IPS-NIHi11 (cell line): ENCODE results near the gene CDR2L.
"Not testable (repeated sequence)": the region's sequence is repeated elsewhere in the genome, so short reads cannot be mapped to it uniquely, and the experiment has no call there.

Source experiments
- DNase-seq: peaks from one replicate; pipeline ENCODE4 v3.0.0; 2012; ENCODE audit warnings: mixed read lengths, low spot score

CDR2L gene

GRCh38 chr17:75011401-75012095 lies 24.1 kb downstream of the CDR2L start:
- DNase-seq, result peak; percentile 39

GRCh38 chr17:75012096-75012345 lies 24.6 kb downstream of the CDR2L start:
- no peak for DNase-seq

GRCh38 chr17:75012346-75013091 lies 25.1 kb downstream of the CDR2L start, which contains the start of gene MRPL58:
MRPL58 (plus strand) TSS chr17:75012670; CDS start chr17:75012687, 17 bp downstream.
- peak; percentile 94 for DNase-seq

- no peak for DNase-seq
Observed at GRCh38 chr17:75013092-75013559, 25.7 kb downstream of the CDR2L start.

GRCh38 chr17:75019146-75019545 lies 31.7 kb downstream of the CDR2L start:
- no peak for DNase-seq

DNA sequence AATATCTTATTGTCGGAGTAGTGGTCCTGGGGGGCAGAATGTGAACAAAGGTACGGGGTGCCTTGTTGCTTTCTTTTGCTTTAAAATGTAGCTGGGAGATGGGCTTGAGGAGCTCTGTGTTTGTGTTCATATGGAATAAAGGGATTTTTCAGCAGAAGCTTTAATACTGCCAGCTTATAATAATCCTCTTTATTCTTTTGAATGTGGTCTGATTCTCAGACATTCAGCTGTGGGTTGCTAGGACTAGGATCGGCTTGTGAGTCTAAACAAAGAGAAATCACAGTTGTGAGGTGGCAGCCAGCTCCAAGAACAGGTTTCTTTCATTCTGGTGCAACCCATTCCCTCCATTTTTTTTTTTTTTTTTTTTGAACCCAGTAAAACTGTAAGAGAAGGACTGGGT lies 32.3 kb downstream of the CDR2L start:
- no peak for DNase-seq

DNA sequence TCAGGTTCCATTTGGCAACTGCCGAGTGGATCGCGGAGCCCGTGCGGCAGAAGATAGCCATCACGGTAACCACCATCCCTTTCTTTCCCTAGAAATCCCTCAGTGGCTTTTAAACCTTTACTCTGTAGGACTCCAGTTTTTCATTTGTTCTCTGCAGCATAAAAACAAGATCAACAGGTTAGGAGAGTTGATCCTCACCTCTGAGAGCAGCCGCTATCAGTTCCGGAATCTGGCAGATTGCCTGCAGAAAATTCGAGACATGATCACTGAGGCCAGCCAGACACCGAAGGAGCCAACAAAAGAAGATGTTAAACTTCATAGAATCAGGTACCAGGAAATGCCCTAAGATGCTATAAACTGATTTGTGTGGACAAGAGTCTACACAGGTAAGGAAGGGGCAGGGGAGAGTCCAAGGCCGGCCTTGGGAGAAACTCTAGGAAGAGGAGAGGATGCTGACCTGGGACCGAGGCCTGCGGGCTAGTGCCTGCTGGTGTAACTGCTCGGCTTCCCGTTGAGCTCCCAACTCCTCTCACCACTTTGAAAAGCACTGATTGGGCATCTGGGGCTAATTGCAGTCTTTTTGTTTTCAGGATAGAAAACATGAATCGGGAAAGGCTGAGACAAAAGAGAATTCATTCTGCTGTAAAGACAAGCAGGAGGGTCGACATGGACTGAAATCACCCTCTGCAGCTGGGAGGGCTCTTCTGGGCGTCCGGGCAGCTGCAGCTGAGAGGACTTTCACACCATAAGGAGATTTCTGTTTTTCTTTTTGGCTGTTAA lies 33.1 kb downstream of the CDR2L start:
- no peak for DNase-seq

GRCh38 chr17:75024686-75025397 lies 37.4 kb downstream of the CDR2L start:
- DNase-seq, result no peak

GRCh38 chr17:75025398-75025734 lies 37.9 kb downstream of the CDR2L start:
- not testable (repeated sequence) for DNase-seq

- not testable (repeated sequence) for DNase-seq
Observed at GRCh38 chr17:75026650-75027049, 39.2 kb downstream of the CDR2L start.

DNA sequence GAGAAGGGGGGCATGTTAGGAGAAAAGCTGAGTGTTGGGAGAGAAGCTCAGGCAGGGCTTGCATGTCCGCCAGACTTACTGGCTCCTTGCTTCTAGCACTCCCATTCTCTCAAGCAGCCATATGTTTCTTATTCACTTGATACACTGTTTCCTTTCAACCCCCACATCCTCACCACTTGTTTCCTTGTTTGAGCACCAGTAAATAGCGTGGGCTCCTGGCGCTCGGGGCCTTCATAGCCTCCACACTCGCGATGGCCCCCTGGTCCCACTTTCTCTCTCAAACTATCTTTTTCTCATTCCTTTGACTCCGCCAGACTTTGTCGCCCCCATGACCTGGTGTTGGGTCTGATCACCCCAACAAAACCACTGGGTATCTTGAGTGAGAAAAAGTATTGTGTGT lies 42.7 kb downstream of the CDR2L start:
- DNase-seq, result no peak

GRCh38 chr17:75031972-75032719 lies 44.7 kb downstream of the CDR2L start:
- DNase-seq, result peak; percentile 73

GRCh38 chr17:75032720-75033280 lies 45.4 kb downstream of the CDR2L start:
- no peak for DNase-seq

DNA sequence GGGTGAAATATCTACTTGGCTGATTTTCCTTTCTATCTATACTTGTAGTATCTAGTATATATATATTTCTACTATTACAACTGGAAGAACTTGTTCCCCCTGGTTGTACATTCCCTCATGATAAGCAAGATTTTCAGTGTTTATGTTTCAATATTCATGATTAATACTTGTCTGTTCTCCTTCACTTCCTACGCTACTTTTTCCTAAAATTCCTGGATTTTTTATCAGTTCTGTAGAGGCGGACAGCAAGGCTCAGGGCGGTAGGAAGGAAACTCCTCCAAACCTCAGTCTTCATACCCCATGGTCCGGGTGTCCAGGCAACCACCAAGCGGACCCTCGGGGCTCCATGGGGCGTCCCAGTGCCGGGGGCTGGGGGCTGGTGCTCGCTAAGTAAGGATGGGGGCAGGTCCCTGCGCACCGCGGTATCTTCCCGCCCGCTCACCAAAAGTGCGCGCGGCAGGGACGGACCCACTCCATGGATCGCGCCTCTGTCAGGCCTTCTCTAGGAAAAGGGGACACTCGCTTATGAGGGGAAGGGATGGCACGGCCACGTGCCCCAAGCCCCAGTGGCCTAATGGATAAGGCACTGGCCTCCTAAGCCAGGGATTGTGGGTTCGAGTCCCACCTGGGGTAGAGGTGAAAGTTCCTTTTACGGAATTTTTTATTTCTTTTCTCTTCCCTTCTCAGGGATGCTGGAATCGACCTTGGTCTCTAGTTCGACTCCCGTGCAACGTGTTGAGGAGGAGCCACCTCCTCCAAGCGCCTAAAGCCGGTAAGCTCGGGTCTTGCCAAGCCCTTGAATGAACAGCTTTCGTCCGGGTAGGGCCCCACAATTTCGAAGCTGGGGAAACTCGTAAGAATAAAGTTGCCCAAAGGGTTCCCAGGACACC lies 46.2 kb downstream of the CDR2L start:
- peak; percentile 88 for DNase-seq

GRCh38 chr17:75034236-75034908 lies 46.9 kb downstream of the CDR2L start:
- peak; percentile 73 for DNase-seq

DNA sequence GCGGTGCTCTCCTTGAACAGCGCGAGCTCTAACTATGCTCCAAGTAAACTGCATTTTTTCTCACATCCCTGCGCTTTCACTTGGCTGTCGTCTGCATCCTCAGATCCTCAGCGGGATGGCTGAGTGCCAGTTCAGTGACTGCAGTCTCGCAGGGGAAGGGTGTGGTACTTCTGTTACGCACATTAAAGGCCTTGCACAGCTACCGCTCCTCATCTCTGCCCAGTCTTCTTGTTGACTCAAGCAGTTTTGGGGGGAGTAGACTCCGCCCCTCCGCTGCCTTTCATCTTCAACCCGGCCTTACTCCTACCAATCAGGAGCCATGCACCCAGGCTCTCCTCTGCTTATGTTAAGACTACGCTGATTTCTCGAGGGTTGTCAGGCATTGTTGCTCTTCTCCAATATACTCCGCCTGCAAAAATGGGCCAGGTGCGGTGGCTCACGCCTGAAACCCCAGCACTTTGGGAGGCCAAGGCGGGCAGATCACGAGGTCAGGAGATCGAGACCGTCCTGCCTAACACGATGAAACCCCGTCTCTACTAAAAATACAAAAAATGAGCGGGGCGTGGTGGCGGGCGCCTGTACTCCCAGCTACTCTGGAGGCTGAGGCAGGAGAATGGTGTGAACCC lies 49.3 kb downstream of the CDR2L start:
- no peak for DNase-seq

GRCh38 chr17:75039238-75039637 lies 51.8 kb downstream of the CDR2L start:
- no peak for DNase-seq

DNA sequence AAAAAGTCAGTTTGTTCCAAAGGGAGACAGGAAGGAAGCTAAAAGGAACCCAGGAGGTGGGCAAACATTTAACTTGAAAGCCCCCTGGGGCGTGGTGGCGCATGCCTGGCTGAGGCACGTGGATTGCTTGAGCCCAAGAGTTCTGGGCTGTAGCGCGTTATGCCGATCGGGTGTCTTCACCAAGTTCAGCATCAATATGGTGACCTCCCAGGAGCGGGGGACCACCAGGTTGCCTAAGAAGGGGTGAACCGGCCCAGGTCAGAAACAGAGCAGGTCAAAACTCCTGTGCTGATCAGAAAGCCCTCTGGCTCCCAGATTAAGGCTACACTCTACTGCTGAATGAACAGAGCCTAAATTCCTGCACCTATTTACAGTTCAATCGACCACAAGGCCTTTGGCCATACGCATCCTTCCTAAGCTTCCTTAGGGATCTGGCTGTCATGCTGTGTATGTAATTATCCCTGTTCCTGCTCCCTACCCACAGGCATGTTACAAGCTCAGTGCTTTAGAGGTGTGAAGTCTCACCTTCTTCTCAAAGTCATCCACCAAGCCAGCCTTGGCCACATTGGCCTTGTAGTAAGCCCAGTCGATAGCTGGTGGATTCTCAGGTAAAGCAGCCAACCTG lies 54.3 kb downstream of the CDR2L start:
- DNase-seq, result no peak

GRCh38 chr17:75043789-75044188 lies 56.4 kb downstream of the CDR2L start:
- not testable (repeated sequence) for DNase-seq
